Hepatocyte (in vitro differentiated cells): Measurements from ENCODE around the gene TMEM147. TPM values are rescaled to one million over a fixed set of nuclear protein-coding genes. Genes with fewer than 3 reads are reported as not detected.

ENCODE experiments used
- DNase-seq: peaks from one replicate; pipeline ENCODE4 v3.0.0-alpha.2; 2016; ENCODE audit warnings: low spot score
- H2AFZ ChIP-seq: fragments of 200-600 bp; sonication (generic); 2 replicates; pipeline ENCODE4 v1.6.0; 2016; ENCODE audit warnings: antibody characterized with exemption, mild to moderate bottlenecking
- H3K27ac ChIP-seq: fragments of 200-600 bp; sonication (generic); 2 replicates; pipeline ENCODE4 v1.5.1; 2016; ENCODE audit warnings: mild to moderate bottlenecking
- H3K27me3 ChIP-seq: fragments of 200-600 bp; sonication (generic); 2 replicates; pipeline ENCODE4 v1.6.1; 2016
- H3K36me3 ChIP-seq: fragments of 200-600 bp; sonication (generic); replicated peaks from 2 replicates; pipeline ENCODE4 v1.5.1; 2016; ENCODE audit warnings: low read depth; ENCODE audit not compliant: insufficient read depth
- H3K4me1 ChIP-seq: fragments of 200-600 bp; sonication (generic); 2 replicates; pipeline ENCODE4 v1.5.1; 2016; ENCODE audit warnings: mild to moderate bottlenecking, moderate library complexity; ENCODE audit not compliant: insufficient read depth
- H3K4me2 ChIP-seq: fragments of 200-600 bp; sonication (generic); 2 replicates; pipeline ENCODE4 v1.6.0; 2016
- H3K4me3 ChIP-seq: fragments of 200-600 bp; sonication (generic); 2 replicates; pipeline ENCODE4 v1.5.1; 2016; ENCODE audit warnings: mild to moderate bottlenecking
- H3K79me2 ChIP-seq: fragments of 200-600 bp; sonication (generic); 2 replicates; pipeline ENCODE4 v1.6.0; 2017; ENCODE audit warnings: mild to moderate bottlenecking
- H3K9me2 ChIP-seq: fragments of 200-600 bp; sonication (generic); replicated peaks from 2 replicates; pipeline ENCODE4 v1.6.0; 2017; ENCODE audit warnings: mild to moderate bottlenecking; ENCODE audit not compliant: insufficient read depth
- H3K9me3 ChIP-seq: fragments of 200-600 bp; sonication (generic); 2 replicates; pipeline ENCODE4 v1.5.1; 2016; ENCODE audit warnings: low read depth, mild to moderate bottlenecking
- H4K20me1 ChIP-seq: fragments of 200-600 bp; sonication (generic); 2 replicates; pipeline ENCODE4 v1.6.0; 2016; ENCODE audit warnings: mild to moderate bottlenecking; ENCODE audit not compliant: insufficient read depth, poor library complexity, severe bottlenecking
- EZH2 ChIP-seq: fragments of 200-600 bp; sonication (generic); IDR thresholded peaks from 2 replicates; pipeline ENCODE4 v1.6.1; 2016; ENCODE audit warnings: antibody characterized with exemption, mild to moderate bottlenecking, borderline replicate concordance
- EZH2phosphoT487 ChIP-seq: fragments of 200-600 bp; sonication (generic); IDR thresholded peaks from one replicate; pipeline ENCODE4 v1.6.1; 2018; ENCODE audit warnings: antibody characterized with exemption, mild to moderate bottlenecking, low read depth, moderate library complexity; ENCODE audit not compliant: unreplicated experiment, severe bottlenecking
- WGBS: methylation state at CpG from one replicate; pipeline ENCODE4 v1.1.6; 2016; ENCODE audit warnings: low lambda C conversion rate; ENCODE audit errors: missing lambda C conversion rate; 5-methylcytosine and 5-hydroxymethylcytosine counted together
- polyA plus RNA-seq: library from polyadenylated mRNA; unstranded; fragments of >200 nt; fragmentation: Nextera tagmentation; extraction: Ambion mirVana; gene quantifications from 2 replicates; pipeline ENCODE4 v1.2.1, GENCODE V29; 2016
- total RNA-seq: library from RNA; depleted of rRNA; stranded (reverse); fragments of >200 nt; gene quantifications from 2 replicates; pipeline ENCODE4 v1.2.3, GENCODE V29; 2014
- TF ChIP-seq, protein P1 (sequence below): fragments of 200-600 bp; sonication (generic); IDR thresholded peaks from 2 replicates; pipeline ENCODE4 v1.5.1; 2016; ENCODE audit warnings: antibody characterized with exemption, mild to moderate bottlenecking; ENCODE audit not compliant: poor library complexity

Gene TMEM147
- total and polyA plus RNA-seq, 2 experiments from 2014 or later, result 115 to 287 TPM

- Histone ChIP-seq H4K20me1 (no peaks in the 10 kb centered on the region), H3K4me1 (peaks cover 3% of the 10 kb centered on the region), H3K9me3 (no peaks in the 10 kb centered on the region), H3K79me2 (no peaks in the 10 kb centered on the region), H3K27ac (no peak overlapping the region), H3K27me3 (peaks cover 13% of the 10 kb centered on the region), H3K4me3 (no peak overlapping the region), H2AFZ (no peak overlapping the region), H3K36me3 (no peaks in the 10 kb centered on the region), H3K4me2 (no peak overlapping the region), H3K9me2 (no peaks in the 10 kb centered on the region)
- DNase-seq, result no peak
- TF ChIP-seq EZH2phosphoT487 (no peak), EZH2 (no peak)
- TF ChIP-seq, protein P1, sequence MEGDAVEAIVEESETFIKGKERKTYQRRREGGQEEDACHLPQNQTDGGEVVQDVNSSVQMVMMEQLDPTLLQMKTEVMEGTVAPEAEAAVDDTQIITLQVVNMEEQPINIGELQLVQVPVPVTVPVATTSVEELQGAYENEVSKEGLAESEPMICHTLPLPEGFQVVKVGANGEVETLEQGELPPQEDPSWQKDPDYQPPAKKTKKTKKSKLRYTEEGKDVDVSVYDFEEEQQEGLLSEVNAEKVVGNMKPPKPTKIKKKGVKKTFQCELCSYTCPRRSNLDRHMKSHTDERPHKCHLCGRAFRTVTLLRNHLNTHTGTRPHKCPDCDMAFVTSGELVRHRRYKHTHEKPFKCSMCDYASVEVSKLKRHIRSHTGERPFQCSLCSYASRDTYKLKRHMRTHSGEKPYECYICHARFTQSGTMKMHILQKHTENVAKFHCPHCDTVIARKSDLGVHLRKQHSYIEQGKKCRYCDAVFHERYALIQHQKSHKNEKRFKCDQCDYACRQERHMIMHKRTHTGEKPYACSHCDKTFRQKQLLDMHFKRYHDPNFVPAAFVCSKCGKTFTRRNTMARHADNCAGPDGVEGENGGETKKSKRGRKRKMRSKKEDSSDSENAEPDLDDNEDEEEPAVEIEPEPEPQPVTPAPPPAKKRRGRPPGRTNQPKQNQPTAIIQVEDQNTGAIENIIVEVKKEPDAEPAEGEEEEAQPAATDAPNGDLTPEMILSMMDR, result no peak
- 72% methylated on average over 16 of the region's 17 CpGs for WGBS
Measured at GRCh38 chr19:35562336-35562735, 16.9 kb downstream of the TMEM147 start.

DNA sequence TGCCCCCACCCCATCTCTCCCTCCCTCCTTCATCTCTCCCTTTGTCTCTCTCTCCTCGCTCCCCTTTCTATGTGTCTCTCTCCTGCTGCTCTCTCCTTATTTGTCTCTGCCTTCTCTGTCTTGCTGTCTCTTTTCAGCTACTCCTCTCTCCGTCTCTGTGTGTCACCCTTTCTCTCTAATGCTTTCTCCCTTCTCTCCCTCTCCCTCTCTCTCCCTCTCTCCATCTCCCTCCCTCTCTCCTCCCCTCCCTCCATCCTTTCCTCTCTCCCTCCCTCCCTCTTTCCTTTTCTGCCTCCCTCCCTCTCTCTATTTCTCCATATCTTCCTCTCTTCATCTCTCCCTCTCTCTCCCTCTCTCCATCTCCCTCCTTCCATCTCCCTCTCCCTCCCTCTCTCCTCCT lies 17.4 kb downstream of the TMEM147 start:
- H3K36me3 ChIP-seq, result no peaks in the 10 kb centered on the region
- H3K9me2 ChIP-seq, result no peaks in the 10 kb centered on the region
- no peak overlapping the region for H3K4me2 ChIP-seq
- H3K27ac ChIP-seq, result no peak overlapping the region
- DNase-seq, result no peak
- H2AFZ ChIP-seq, result no peak overlapping the region
- H3K27me3 ChIP-seq, result peaks cover 13% of the 10 kb centered on the region
- no peaks in the 10 kb centered on the region for H4K20me1 ChIP-seq
- no peak for TF ChIP-seq EZH2phosphoT487
- no peak for TF ChIP-seq EZH2
- TF ChIP-seq, protein P1, result no peak
- no peaks in the 10 kb centered on the region for H3K79me2 ChIP-seq
- no CpG with 5 or more reads among the region's 2 CpGs for WGBS
- H3K9me3 ChIP-seq, result no peaks in the 10 kb centered on the region
- peaks cover 2% of the 10 kb centered on the region for H3K4me1 ChIP-seq
- H3K4me3 ChIP-seq, result no peak overlapping the region

GRCh38 chr19:35563207-35563829 lies 17.9 kb downstream of the TMEM147 start, which contains the start of gene ATP4A:
Gene ATP4A, minus strand, starts transcription at chr19:35563658. Its CDS starts 29 bp downstream, at chr19:35563629.
- Histone ChIP-seq H3K79me2 (no peaks in the 10 kb centered on the region), H3K36me3 (no peaks in the 10 kb centered on the region), H2AFZ (no peak within 1 kb of the TSS), H3K4me2 (no peak within 1 kb of the TSS), H4K20me1 (no peaks in the 10 kb centered on the region), H3K4me3 (no peak within 1 kb of the TSS), H3K9me2 (no peaks in the 10 kb centered on the region), H3K27ac (no peak within 1 kb of the TSS), H3K4me1 (no peaks in the 10 kb centered on the region), H3K9me3 (no peaks in the 10 kb centered on the region), H3K27me3 (peaks cover 12% of the 10 kb centered on the region)
- TF ChIP-seq EZH2phosphoT487, result no peak
- TF ChIP-seq, protein P1, result no peak
- TF ChIP-seq EZH2, result no peak
- DNase-seq, result no peak
- 79% methylated on average over 12 of the region's 15 CpGs for WGBS
